NCI-H748 (cell line): ENCODE measurements around the gene LPAR1.
A peak's percentile ranks its signal among the peaks of the same experiment; 100 is the strongest.
"Not testable (repeated sequence)": the region's sequence is repeated elsewhere in the genome, so short reads cannot be mapped to it uniquely, and the experiment has no call there.

Source experiments
- DNase-seq: peaks from one replicate; lab custom pipeline; 2025; ENCODE audit not compliant: unreplicated experiment; lab: John Stamatoyannopoulos, UW

LPAR1 gene

DNA sequence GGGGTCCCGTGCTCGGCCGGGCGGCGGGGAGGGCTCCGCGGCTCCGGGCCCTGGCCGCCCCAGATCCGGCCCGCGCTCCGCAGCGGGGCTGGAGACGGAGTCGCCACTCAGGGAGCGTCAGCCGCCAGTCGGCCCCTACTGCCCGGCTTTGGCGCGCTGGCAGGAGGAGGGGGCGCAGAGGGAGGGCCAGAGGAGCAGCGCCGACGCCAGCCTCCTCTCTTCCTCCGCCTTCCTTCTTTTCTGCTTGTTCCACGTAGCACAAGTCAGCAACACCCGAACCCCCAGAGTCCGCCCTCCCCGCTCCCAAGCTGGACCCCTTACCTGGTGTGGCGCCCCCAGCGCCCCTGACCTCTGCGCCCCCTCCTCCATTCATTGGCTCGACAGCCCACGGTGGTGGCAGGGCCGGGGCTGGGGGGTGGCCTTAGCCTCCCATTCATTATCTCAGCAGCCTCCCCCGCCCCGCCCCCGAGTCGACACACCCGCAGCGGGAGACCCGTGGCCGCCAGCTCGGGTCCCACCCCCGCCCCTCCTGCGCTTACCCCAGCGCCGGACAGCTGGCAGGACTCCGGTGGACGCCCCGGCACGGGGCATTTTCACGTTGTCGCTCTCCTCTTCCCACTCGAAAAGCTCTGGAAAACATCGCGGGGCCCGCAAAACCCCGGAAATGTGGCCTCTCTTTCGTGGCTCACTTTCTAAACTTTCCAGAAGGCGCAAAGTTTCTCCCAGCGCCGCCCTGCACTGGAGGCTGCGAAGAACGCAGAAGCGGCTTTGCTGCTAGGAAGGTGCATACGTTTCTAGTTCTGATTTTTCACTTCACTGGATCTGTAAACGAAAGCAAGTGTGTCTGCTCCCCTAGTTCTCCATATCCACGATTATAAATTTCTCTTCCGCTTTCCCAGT, at the start of gene LPAR1:
TSS of gene LPAR1 (minus strand) at position 140 of the 900 bp plus-strand sequence. CDS start 66,353 bp downstream, outside the sequence.
- DNase-seq, result peak; percentile 57

DNA sequence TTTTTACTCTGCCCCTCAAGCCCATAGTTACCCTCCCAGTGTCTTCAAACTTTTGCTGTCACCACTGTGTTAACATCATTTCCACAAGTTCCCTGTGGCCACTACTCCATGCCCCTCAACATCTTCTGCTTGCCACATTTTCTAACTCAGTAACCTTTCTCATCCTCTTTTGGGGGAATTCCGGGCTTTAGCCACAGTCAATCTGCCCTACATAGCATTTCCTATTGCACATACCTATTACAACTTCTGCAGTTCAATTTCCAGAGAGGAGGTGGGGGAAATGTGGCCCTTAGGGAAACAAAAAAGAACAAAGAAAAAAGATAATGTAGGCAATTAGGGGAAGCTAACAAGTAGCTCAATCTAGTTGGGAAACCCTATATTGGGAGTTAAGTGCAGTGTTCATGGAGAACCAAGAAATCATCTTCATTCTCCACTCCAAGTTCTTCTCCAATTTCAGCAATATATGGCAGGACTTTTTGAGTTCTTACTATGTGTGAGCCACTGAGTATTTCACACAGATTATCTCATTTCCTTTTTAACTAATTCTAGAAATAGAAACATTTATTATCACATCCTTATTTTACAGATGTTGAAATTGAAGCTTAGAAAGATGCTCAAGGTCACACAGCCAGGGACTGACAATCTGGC, 40.2 kb upstream of the LPAR1 start:
- DNase-seq, result no peak

DNA sequence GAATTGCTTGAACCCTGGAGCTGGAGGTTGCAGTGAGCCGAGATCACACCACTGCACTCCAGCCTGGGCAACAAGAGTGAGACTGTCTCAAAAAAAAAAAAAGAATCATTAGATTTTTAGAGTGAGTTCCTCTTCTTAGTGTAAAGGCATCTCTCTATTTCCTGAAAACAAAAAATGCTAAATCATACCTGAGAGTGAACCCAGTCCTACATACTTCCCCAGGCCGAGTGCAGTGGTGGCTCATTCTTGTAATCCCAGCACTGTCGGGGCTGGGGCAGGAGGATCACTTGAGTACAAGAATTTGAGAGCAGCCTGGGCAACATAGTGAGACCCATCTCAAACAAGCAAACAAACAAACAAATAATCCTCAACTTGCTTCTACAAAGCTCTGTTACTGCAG, 38.2 kb upstream of the LPAR1 start:
- DNase-seq, result no peak

DNA sequence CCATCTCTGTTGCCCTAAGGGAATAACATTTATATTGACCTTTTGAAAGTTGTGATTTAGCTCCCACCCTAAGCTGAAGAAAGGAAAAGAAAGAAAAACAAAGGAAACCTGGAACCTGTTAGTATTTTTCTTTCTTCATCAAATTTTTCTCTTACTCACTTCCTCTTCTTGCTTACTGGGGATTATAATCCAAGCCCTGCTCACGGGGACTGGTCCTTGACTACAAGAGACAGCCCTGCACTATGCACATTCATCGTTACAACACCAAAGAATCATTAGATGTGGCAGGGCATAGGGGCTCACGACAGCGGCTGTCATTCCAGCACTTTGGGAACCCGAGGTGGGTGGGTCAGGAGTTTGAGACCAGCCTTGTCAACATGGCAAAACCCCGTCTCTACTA, 37.8 kb upstream of the LPAR1 start:
- no peak for DNase-seq

DNA sequence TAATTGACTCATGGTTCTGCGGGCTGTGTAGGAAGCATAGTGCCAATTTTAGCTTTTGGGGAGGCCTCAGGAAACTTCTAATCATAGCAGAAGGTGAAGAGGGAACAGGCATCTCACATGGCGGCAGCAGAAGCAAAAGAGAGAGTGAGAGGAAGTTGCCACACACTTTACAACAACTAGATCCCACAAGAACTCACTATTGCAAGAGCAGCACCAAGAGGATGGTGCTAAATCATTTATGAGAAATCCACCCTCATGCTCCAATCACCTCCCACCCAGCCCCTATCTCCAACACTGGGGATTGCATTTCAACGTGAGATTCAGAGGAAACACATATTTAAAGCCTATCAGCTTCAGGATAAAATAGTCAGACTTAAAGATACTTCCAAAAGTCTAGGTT, 36.1 kb upstream of the LPAR1 start:
- DNase-seq, result no peak

- DNase-seq, result no peak
These were observed 30.9 kb upstream of the LPAR1 start for GRCh38 chr9:111069183-111069582.

- no peak for DNase-seq
These were observed 30.5 kb upstream of the LPAR1 start for GRCh38 chr9:111068771-111069170.

DNA sequence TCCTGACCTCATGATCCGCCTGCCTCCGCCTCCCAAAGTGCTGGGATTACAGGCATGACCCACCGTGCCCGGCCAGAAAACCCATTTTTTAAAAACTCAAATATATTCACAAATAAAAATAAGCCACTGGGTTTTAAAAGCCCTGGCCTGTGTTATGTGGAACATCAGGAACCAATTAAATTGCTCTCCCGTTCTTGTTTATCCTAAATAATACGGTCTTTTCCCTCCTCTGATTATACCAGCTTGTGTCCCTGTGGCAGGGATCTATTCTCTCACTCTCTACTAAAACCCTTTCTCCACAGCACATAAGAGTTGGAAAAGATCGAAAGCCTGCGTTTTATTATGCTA, 30.1 kb upstream of the LPAR1 start:
- DNase-seq, result no peak

- no peak for DNase-seq
These were observed 28.2 kb upstream of the LPAR1 start for GRCh38 chr9:111066468-111066867.

- no peak for DNase-seq
These were observed 27.1 kb upstream of the LPAR1 start for GRCh38 chr9:111065414-111065813.

DNA sequence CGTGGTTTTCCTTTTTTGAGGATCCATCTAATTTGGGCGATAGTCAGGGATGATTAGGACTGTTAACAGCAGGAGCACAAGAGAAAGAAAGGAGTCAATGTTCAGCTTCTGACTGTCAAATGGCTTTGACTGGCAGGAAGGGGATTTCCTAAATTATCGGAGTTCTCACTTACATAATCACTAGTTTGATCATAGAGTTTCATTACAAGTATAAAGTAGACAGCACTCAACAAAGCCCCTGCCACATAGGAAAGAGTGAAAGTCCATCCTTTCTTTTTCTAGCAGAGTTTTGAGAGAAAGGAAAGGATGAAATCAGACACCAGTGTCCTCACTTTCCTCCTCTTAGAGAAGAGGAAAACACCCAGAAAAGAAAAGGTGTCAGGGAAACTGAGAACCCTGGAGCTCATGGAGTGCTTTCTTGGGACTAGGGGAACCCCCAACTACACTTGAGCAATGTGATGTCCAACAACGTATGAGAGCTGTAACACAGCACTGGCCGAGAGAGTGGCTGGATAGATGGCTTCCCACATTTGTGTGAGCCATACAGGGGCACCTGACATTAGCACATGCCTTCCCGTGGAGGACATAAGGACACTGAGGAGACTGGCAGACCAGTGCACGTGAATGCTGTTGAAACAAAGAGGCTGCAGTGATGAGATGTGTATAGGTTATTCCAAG, 26.0 kb upstream of the LPAR1 start:
- DNase-seq, result no peak

DNA sequence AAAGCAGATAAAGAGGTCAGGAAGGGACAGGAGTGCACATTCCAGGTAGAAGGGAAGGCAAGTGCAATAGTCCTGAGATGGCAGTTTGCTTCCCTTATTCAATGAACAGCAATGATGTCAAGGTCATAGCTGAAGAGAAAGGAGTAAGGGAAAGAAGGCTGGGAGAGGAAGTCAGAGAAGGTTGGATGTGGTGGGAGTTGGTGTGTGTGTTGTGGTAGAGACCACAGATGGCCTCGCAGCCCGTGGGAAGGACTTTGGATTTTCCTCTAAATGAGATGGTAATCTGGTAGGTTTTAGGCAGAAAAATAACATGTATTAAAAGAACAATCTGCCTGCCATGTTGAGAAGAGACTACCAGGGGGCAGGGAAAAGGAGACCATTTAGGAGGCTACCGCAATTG, 25.1 kb upstream of the LPAR1 start:
- DNase-seq, result no peak

- DNase-seq, result no peak
These were observed 19.9 kb upstream of the LPAR1 start for GRCh38 chr9:111058166-111058565.

- DNase-seq, result no peak
These were observed 18.3 kb upstream of the LPAR1 start for GRCh38 chr9:111056538-111056937.

- DNase-seq, result no peak
These were observed 14.5 kb upstream of the LPAR1 start for GRCh38 chr9:111052791-111053190.

GRCh38 chr9:111051400-111051799, 13.1 kb upstream of the LPAR1 start:
- DNase-seq, result no peak

DNA sequence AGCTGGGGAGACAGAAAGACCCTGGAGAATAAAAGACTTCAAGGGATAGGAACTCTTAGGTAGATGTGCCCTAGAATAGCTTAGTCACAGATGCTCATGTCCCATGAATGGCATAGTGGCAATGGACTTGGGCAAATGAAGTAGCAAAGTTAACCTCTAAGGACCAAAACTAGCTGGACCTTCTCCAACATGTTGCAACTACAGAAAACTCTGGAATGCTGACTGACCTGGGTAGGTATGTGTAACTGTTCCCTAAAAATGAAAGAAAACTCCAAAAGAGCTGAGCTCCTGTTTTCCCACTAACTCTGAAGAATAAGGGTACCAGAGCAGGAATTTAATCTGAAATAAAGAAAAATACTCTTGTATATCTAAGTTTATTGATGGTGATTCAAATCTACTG, 12.5 kb upstream of the LPAR1 start:
- no peak for DNase-seq

- DNase-seq, result not testable (repeated sequence)
These were observed 9.0 kb upstream of the LPAR1 start for GRCh38 chr9:111047287-111047686.

GRCh38 chr9:111041902-111042301, 3.6 kb upstream of the LPAR1 start:
- DNase-seq, result no peak

GRCh38 chr9:111040494-111040893, 2.2 kb upstream of the LPAR1 start:
- DNase-seq, result no peak

DNA sequence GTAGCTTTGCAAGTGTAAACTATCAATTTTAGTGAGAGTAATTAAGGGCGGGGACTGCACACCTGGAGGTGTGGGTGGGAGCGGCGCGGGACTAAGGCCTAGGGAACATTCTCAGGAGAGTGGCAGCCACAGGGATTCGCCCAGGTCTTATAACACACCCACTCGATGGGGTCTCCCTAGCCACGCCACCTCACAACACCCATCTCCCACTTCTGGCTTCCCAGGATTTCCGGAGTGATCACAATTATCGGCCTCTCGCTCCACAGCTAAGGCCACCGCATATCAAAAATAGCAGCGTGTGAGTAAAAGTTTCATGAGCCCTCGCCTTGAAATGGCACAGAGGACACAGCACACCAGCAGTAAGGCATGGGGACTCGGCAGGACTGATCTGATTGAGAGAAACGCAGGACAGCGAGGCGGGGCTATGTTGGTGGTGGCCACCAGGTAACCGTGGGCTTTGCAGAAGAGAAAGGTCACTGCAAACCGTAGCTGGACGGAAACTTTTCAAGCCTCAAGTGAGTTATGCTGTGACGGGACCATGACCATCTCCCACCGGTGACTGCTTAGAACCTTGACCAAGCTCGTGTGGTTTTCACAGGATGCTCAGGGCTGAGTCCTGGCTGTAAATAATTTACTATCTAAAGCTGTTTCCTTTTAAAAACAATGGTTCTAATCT, 1.1 kb upstream of the LPAR1 start:
- peak; percentile 53 for DNase-seq
